Testis (tissue), 2 donors: ENCODE data around the gene STX12.

Source experiments
- CTCF ChIP-seq, 3 experiments: fragments of 450-650 bp in 2 of 3; fragments of 200-600 bp in 1 of 3; sonication (generic) in 1 of 3; IDR thresholded peaks; one replicate each; pipeline ENCODE4 v1.5.1; 2016 to 2019; ENCODE audit warnings: antibody characterized with exemption in 3 of 3, mild to moderate bottlenecking in 2 of 3, moderate library complexity in 1 of 3
- POLR2A ChIP-seq: fragments of 450-650 bp; IDR thresholded peaks from one replicate; pipeline ENCODE4 v1.6.1; 2017; ENCODE audit warnings: antibody characterized with exemption, mild to moderate bottlenecking, moderate library complexity

- TF ChIP-seq CTCF (IDR thresholded peaks at IDR 0.05) = no peak
- TF ChIP-seq POLR2A = no peak
These were observed 100.0 kb downstream of the STX12 start for GRCh38 chr1:27872802-27873551.
